MM.1S (cell line): ENCODE data around the gene MYH14.

Experiments used
- CTCF ChIP-seq: fragments of 300-600 bp; sonication (generic); IDR thresholded peaks from 2 replicates; pipeline ENCODE4 v1.5.1; 2016; ENCODE audit warnings: antibody characterized with exemption, low read length, mixed read lengths
- EZH2 ChIP-seq: fragments of 300-600 bp; sonication (generic); optimal IDR thresholded peaks from 2 replicates; pipeline ENCODE3; 2017; ENCODE audit warnings: low read depth, mild to moderate bottlenecking, antibody characterized with exemption, low read length, mixed read lengths
- EZH2phosphoT487 ChIP-seq: fragments of 300-600 bp; sonication (generic); IDR thresholded peaks from 2 replicates; pipeline ENCODE4 v1.6.1; 2018; ENCODE audit warnings: antibody characterized with exemption, low read length

GRCh38 chr19:50266041-50266440 lies 62.6 kb downstream of the MYH14 start:
- TF ChIP-seq CTCF (no peak), EZH2 (no peak), EZH2phosphoT487 (no peak)
